NCI-H1436 treated with DMSO at 0.1 percent for 48 hours (cell line): ENCODE results near the gene GPATCH3.

Source experiments
- DNase-seq: peaks from one replicate; lab custom pipeline; 2025; lab: John Stamatoyannopoulos, UW

GPATCH3 gene

DNA sequence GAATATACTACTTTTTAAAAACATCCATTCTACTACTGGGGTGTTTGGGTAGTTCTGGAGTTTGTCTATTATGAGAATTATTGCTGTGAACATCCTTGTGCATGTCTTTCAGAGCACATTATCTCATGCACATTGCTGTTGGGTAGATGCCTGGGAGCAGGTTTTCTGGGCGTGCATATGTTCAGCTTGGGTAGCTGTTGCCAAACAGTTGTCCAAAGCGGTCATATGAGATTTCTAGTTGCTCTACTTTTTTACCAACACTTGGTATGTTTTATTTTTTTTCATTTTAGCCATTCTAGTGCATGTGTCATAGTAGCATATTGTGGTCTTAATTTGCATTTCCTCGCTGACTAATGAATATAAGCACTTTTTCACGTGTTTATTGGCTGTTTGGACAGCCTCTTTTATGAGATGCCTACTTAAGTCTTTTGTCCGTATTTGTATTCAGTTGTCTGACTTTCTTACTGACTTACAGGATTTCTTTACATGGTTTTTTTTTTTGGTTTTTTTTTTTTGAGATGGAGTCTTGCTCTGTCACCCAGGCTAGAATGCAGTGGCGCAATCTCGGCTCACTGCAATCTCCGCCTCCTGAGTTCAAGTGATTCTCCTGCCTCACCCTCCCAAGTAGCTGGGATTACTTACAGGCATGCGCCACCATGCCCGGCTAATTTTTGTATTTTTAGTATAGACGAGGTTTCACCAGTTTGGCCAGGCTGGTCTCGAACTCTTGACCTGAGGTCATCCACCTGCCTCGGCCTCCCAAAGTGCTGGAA is 55.7 kb downstream of the GPATCH3 start:
- no peak for DNase-seq
